ENCODE measurements around the gene NPC1L1. TPM values are rescaled to one million over a fixed set of nuclear protein-coding genes. Genes with fewer than 3 reads are reported as not detected.

NPC1L1 gene
- polyA plus RNA-seq, 4 donors = 39.9 to 108 (median 57.3) TPM

GRCh38 chr7:44540592-44541027 is 520 bp downstream of the NPC1L1 start:
- Histone ChIP-seq H3K36me3 (ENCODE audit: control insufficient read depth in 3 of 3, insufficient read depth in 2 of 3, low read depth in 1 of 3, low read length in 3 of 3) (peaks cover 0 to 43% (median 0%) of the 10 kb centered on the region in 3 donors), H3K27me3 (ENCODE audit: control insufficient read depth in 3 of 3, insufficient read depth in 3 of 3, low read length in 3 of 3) (no peaks in the 10 kb centered on the region), H3K4me3 (ENCODE audit: low read depth in 1 of 3, low read length in 3 of 3) (peak overlapping the region in 2 of 3 donors; percentile 50 to 73), H3K27ac (ENCODE audit: low read depth in 1 of 3, low read length in 2 of 3) (peak overlapping the region; percentile 90 to 96 (median 91)), H3K9me3 (ENCODE audit: control insufficient read depth in 2 of 2, insufficient read depth in 1 of 2, low read depth in 1 of 2, low read length in 1 of 2) (no peaks in the 10 kb centered on the region), H3K4me1 (ENCODE audit: control insufficient read depth in 3 of 3, insufficient read depth in 2 of 3, low read depth in 1 of 3, low read length in 2 of 3) (peaks cover 0 to 73% (median 9%) of the 10 kb centered on the region in 3 donors)
- FAIRE-seq (no peak), DNase-seq (no peak)
- WGBS, 3 donors = 39 to 70% (median 60%) methylated on average over 5 of the region's 5 CpGs

DNA sequence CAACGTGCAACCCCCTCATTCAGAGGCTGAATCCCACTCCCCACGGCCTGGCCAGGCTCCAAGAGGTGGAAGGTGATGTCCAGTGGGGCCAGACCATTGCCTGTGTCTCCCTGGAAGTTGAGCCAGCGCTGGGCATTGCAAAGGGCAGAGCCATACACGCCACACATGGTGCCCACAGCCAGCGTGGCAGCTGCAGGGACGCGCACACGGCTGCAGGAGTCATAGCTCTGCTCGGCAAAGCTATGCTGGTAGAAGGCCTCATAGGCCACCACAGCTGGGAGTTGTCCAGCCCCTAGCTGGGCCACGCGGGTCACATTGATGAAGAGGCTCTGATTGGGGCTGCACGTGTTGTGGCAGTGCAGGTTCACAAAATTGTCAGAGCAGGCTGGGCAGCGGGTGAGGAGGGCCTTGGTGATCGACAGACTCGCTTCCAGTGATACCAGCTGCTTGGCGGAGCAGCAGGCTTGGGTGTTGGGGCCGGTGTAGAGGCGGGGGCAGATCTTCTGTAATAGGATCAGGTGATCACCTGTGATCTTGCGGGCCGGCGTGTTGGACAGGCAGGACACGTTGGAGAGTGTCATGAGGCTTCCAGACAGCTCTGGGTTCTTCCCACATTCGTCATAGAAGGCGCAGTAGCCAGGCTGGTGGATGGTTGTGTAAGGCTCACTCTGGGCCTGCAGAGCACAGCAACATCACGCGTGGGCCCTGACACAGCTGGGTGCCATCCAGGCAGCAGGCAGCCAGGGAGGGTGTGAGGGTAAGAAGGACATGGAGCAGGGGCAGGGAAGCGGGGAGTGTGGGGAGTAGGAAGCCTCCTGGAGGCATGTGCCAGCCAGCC is 1.2 kb downstream of the NPC1L1 start:
- 77 to 87% (median 81%) methylated on average over 27 of the region's 27 CpGs for WGBS, 3 donors
- Histone ChIP-seq H3K27me3 (ENCODE audit: control insufficient read depth in 3 of 3, insufficient read depth in 3 of 3, low read length in 3 of 3) (no peaks in the 10 kb centered on the region), H3K4me3 (ENCODE audit: low read depth in 1 of 3, low read length in 3 of 3) (peak overlapping the region in 2 of 3 donors; percentile 50 to 73), H3K9me3 (ENCODE audit: control insufficient read depth in 2 of 2, insufficient read depth in 1 of 2, low read depth in 1 of 2, low read length in 1 of 2) (no peaks in the 10 kb centered on the region), H3K36me3 (ENCODE audit: control insufficient read depth in 3 of 3, insufficient read depth in 2 of 3, low read depth in 1 of 3, low read length in 3 of 3) (peaks cover 0 to 47% (median 0%) of the 10 kb centered on the region in 3 donors), H3K27ac (ENCODE audit: low read depth in 1 of 3, low read length in 2 of 3) (peak overlapping the region; percentile 90 to 96 (median 91)), H3K4me1 (ENCODE audit: control insufficient read depth in 3 of 3, insufficient read depth in 2 of 3, low read depth in 1 of 3, low read length in 2 of 3) (peaks cover 0 to 74% (median 9%) of the 10 kb centered on the region in 3 donors)
- DNase-seq (peak; percentile 24 to 35), FAIRE-seq (no peak)

DNA sequence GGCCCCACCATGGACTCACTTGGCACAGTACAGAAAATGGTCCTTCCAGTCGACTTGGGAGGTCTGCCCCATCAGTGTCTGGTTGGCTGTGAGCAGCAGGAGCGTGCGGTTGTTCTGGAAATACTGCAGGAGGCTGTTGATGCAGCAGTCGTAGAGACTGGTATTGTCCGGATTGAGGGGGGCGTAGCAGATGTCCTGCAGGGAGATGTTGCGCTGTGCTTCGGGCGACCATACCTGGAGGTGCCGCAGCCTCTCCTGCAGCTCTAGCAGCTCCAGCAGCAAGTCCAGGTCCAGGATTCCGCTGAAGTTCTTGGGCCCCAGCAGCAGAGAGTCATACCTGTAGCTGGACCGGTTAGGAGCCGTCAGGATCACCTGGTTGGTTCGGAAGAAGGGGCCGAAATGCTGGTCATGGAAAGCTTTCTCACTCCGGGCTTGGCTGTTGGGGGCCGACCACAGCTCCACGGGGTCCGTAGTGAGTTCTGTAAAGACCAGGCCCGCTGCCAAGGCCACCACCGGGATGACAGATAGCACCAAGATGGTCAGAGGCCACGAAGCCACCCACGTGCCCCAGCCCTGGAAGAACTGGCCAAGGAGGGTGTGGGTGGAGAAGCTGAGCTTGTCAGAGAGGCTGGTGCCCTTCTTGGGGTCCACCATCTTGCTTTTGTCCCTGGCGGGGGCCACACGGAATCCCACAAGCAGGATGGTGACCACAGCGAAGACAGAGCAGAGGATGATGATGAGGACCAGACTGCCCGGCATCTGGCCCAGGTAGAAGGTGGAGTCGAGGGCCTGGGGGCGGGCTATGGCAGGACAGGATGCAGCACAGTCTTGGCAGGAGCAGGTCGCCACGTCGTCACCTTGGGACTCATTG is 2.1 kb downstream of the NPC1L1 start:
- H3K27ac ChIP-seq (ENCODE audit: low read depth in 1 of 3, low read length in 2 of 3) = no peak overlapping the region
- 74 to 91% (median 83%) methylated on average over 32 of the region's 32 CpGs for WGBS, 3 donors
- no peak for FAIRE-seq
- no peaks in the 10 kb centered on the region for H3K9me3 ChIP-seq (ENCODE audit: control insufficient read depth in 2 of 2, insufficient read depth in 1 of 2, low read depth in 1 of 2, low read length in 1 of 2)
- H3K27me3 ChIP-seq (ENCODE audit: control insufficient read depth in 3 of 3, insufficient read depth in 3 of 3, low read length in 3 of 3) = no peaks in the 10 kb centered on the region
- H3K4me1 ChIP-seq (ENCODE audit: control insufficient read depth in 3 of 3, insufficient read depth in 2 of 3, low read depth in 1 of 3, low read length in 2 of 3) = peaks cover 0 to 76% (median 14%) of the 10 kb centered on the region in 3 donors
- no peak for DNase-seq
- H3K4me3 ChIP-seq (ENCODE audit: low read depth in 1 of 3, low read length in 3 of 3) = peak overlapping the region in 2 of 3 donors; percentile 31 to 73
- peaks cover 0 to 55% (median 0%) of the 10 kb centered on the region in 3 donors for H3K36me3 ChIP-seq (ENCODE audit: control insufficient read depth in 3 of 3, insufficient read depth in 2 of 3, low read depth in 1 of 3, low read length in 3 of 3)

DNA sequence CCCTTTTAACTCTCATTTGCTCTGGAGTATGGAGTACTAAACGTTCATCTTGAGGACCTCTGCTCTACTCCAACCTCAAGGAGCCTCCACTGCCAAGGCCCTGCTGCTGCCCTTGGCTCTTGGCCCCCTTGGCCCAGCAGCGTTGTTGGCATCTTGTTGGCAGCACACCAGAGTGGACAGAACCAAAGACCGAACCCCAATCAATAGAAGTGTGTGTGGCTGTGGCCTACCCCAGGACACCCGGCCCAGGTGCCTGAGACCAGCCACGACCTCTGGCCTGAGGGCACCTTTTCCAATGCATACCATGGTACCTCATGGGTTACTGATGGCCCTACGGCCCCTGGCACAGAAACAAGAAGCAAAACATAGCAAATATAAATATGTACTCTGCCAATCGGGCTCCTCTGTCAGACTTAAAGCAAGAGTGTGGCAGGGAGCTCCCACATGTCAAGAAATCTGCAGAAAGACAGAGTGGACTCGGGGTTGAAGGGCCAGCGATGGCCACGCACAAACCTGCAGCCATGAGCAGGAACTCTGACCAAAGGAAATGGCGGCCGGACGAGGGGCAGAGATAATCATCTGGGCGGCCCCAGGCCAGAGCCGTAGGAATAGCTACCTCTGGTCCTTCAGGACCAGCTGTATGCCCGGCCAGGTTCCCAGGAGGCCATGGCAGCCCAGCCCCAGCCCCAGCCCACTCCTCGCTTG is 2.9 kb downstream of the NPC1L1 start:
- Histone ChIP-seq H3K9me3 (ENCODE audit: control insufficient read depth in 2 of 2, insufficient read depth in 1 of 2, low read depth in 1 of 2, low read length in 1 of 2) (no peaks in the 10 kb centered on the region), H3K4me3 (ENCODE audit: low read depth in 1 of 3, low read length in 3 of 3) (peak overlapping the region in 2 of 3 donors; percentile 31 to 73), H3K4me1 (ENCODE audit: control insufficient read depth in 3 of 3, insufficient read depth in 2 of 3, low read depth in 1 of 3, low read length in 2 of 3) (peaks cover 0 to 71% (median 14%) of the 10 kb centered on the region in 3 donors), H3K36me3 (ENCODE audit: control insufficient read depth in 3 of 3, insufficient read depth in 2 of 3, low read depth in 1 of 3, low read length in 3 of 3) (peaks cover 0 to 61% (median 0%) of the 10 kb centered on the region in 3 donors), H3K27me3 (ENCODE audit: control insufficient read depth in 3 of 3, insufficient read depth in 3 of 3, low read length in 3 of 3) (no peaks in the 10 kb centered on the region), H3K27ac (ENCODE audit: low read depth in 1 of 3, low read length in 2 of 3) (peak overlapping the region in 1 of 3 donors; percentile 41)
- 35 to 76% (median 59%) methylated on average over 17 of the region's 17 CpGs for WGBS, 3 donors
- DNase-seq (peak in 1 of 2 donors; percentile 20), FAIRE-seq (no peak)

DNA sequence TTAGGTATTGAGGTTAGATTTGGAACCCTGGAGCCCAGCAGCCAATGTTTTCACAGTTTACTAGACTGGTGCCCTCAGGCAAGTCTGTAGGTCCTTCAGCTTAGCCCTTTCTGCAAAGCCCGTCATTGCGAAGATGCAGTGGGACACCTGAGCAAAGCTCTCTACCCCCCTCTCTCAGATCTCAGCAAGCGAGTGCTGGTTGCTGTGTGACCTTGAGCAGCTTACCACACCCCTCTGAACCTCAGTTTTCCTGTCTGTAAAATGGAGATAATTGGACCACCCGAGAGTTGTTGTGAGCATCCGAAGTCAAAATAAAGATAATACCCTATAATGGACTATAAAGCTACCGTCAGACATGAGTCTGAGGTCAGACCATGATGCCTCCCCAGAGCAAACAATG is 3.7 kb downstream of the NPC1L1 start:
- H3K36me3 ChIP-seq (ENCODE audit: control insufficient read depth in 3 of 3, insufficient read depth in 2 of 3, low read depth in 1 of 3, low read length in 3 of 3) = peaks cover 0 to 65% (median 0%) of the 10 kb centered on the region in 3 donors
- 56 to 91% (median 73%) methylated on average over 6 of the region's 6 CpGs for WGBS, 3 donors
- H3K9me3 ChIP-seq (ENCODE audit: control insufficient read depth in 2 of 2, insufficient read depth in 1 of 2, low read depth in 1 of 2, low read length in 1 of 2) = no peaks in the 10 kb centered on the region
- FAIRE-seq (no peak), DNase-seq (no peak)
- no peaks in the 10 kb centered on the region for H3K27me3 ChIP-seq (ENCODE audit: control insufficient read depth in 3 of 3, insufficient read depth in 3 of 3, low read length in 3 of 3)
- H3K27ac ChIP-seq (ENCODE audit: low read depth in 1 of 3, low read length in 2 of 3) = peak overlapping the region in 1 of 3 donors; percentile 32
- peak overlapping the region in 2 of 3 donors; percentile 31 to 73 for H3K4me3 ChIP-seq (ENCODE audit: low read depth in 1 of 3, low read length in 3 of 3)
- peaks cover 0 to 64% (median 8%) of the 10 kb centered on the region in 3 donors for H3K4me1 ChIP-seq (ENCODE audit: control insufficient read depth in 3 of 3, insufficient read depth in 2 of 3, low read depth in 1 of 3, low read length in 2 of 3)

DNA sequence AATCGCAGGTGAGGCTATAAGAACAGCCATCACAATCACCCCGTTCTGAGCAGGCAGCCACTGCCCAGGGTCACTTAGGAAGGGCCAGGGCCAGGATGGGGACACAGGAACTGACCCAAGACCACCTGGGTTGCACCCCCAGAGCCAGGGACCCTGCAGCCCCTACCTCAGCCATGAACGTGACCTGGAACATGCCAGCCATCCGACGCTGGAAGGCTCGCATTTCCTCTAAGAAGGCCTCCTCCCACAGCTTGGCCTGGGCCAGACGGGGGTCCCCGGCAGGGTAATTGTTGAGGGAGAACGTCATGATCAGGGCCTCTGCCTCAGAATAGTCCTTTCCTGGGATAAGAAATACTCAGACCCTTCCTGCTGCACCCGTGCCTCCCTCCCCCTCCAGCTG is 5.0 kb downstream of the NPC1L1 start:
- peaks cover 0 to 50% (median 7%) of the 10 kb centered on the region in 3 donors for H3K4me1 ChIP-seq (ENCODE audit: control insufficient read depth in 3 of 3, insufficient read depth in 2 of 3, low read depth in 1 of 3, low read length in 2 of 3)
- WGBS, 3 donors = 81 to 92% (median 84%) methylated on average over 9 to 10 of the region's 10 CpGs
- FAIRE-seq = no peak
- H3K27me3 ChIP-seq (ENCODE audit: control insufficient read depth in 3 of 3, insufficient read depth in 3 of 3, low read length in 3 of 3) = no peaks in the 10 kb centered on the region
- peak overlapping the region in 2 of 3 donors; percentile 31 to 73 for H3K4me3 ChIP-seq (ENCODE audit: low read depth in 1 of 3, low read length in 3 of 3)
- DNase-seq = no peak
- no peaks in the 10 kb centered on the region for H3K9me3 ChIP-seq (ENCODE audit: control insufficient read depth in 2 of 2, insufficient read depth in 1 of 2, low read depth in 1 of 2, low read length in 1 of 2)
- H3K27ac ChIP-seq (ENCODE audit: low read depth in 1 of 3, low read length in 2 of 3) = no peak overlapping the region
- H3K36me3 ChIP-seq (ENCODE audit: control insufficient read depth in 3 of 3, insufficient read depth in 2 of 3, low read depth in 1 of 3, low read length in 3 of 3) = peaks cover 0 to 79% (median 1%) of the 10 kb centered on the region in 3 donors

GRCh38 chr7:44535348-44536064 is 5.6 kb downstream of the NPC1L1 start:
- H3K27ac ChIP-seq (ENCODE audit: low read depth in 1 of 3, low read length in 2 of 3) = no peak overlapping the region
- H3K4me3 ChIP-seq (ENCODE audit: low read depth in 1 of 3, low read length in 3 of 3) = peak overlapping the region in 1 of 3 donors; percentile 73
- H3K4me1 ChIP-seq (ENCODE audit: control insufficient read depth in 3 of 3, insufficient read depth in 2 of 3, low read depth in 1 of 3, low read length in 2 of 3) = peaks cover 0 to 44% (median 7%) of the 10 kb centered on the region in 3 donors
- peaks cover 0 to 84% (median 5%) of the 10 kb centered on the region in 3 donors for H3K36me3 ChIP-seq (ENCODE audit: control insufficient read depth in 3 of 3, insufficient read depth in 2 of 3, low read depth in 1 of 3, low read length in 3 of 3)
- WGBS, 3 donors = 88 to 93% (median 93%) methylated on average over 8 of the region's 8 CpGs
- no peaks in the 10 kb centered on the region for H3K27me3 ChIP-seq (ENCODE audit: control insufficient read depth in 3 of 3, insufficient read depth in 3 of 3, low read length in 3 of 3)
- H3K9me3 ChIP-seq (ENCODE audit: control insufficient read depth in 2 of 2, insufficient read depth in 1 of 2, low read depth in 1 of 2, low read length in 1 of 2) = no peaks in the 10 kb centered on the region
- DNase-seq (no peak), FAIRE-seq (no peak)

Data from small intestine (tissue), 7 donors.